ENCODE data around the gene GTF2H3.

DNA sequence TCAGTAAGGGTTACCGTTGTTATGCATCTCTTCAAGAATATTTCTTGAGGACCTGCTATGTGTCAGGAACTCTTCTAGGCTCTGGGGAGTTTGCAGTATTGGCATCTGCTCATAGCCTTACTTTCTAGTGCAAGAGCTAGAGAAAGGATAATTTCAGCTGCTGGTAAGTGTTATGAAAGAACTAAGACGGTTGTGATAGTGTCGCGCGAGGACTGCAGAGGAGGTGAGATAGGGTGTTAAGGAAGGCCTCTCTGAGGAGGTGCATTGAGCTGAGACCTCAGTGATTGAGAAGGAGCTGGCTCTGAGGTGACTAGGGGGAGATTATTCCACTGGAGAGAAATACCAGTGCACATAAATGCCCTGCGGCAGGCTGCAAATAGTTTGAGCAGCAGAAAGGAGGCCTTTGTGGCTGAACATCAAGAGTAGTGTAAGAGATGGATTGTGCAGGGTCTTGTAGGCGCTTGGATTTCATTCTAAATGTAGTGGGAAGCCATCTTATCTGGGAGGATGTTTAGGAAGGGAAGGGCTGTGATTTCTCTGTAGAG, 30.9 kb upstream of the GTF2H3 start:
- TF ChIP-seq, protein P1, sequence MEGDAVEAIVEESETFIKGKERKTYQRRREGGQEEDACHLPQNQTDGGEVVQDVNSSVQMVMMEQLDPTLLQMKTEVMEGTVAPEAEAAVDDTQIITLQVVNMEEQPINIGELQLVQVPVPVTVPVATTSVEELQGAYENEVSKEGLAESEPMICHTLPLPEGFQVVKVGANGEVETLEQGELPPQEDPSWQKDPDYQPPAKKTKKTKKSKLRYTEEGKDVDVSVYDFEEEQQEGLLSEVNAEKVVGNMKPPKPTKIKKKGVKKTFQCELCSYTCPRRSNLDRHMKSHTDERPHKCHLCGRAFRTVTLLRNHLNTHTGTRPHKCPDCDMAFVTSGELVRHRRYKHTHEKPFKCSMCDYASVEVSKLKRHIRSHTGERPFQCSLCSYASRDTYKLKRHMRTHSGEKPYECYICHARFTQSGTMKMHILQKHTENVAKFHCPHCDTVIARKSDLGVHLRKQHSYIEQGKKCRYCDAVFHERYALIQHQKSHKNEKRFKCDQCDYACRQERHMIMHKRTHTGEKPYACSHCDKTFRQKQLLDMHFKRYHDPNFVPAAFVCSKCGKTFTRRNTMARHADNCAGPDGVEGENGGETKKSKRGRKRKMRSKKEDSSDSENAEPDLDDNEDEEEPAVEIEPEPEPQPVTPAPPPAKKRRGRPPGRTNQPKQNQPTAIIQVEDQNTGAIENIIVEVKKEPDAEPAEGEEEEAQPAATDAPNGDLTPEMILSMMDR (conservative IDR thresholded peaks at IDR 0.05; ENCODE audit: low read length) = no peak
- no peak for TF ChIP-seq EZH2phosphoT487 (IDR thresholded peaks at IDR 0.05; ENCODE audit: borderline replicate concordance)
